GM13976 (cell line): ENCODE data around the gene MZF1.

ENCODE experiments used
- DNase-seq: peaks from one replicate; pipeline ENCODE4 v3.0.0; 2012; ENCODE audit warnings: low spot score
- CTCF ChIP-seq: IDR thresholded peaks from 2 replicates; pipeline ENCODE4 v1.5.1; 2012; ENCODE audit warnings: borderline replicate concordance, mild to moderate bottlenecking; ENCODE audit not compliant: insufficient read depth; ENCODE audit errors: extremely low read depth, missing control alignments, control extremely low read depth
- in situ Hi-C: fragments of 300-500 bp; cut with MboI; formaldehyde crosslinking; loops from one replicate; pipeline ENCODE4 v1.12.0; 2022; ENCODE audit warnings: low sequenced_read_pairs, mixed read lengths, inconsistent platforms; ENCODE audit not compliant: unreplicated experiment

MZF1 gene

GRCh38 chr19:58557221-58558065 lies 15.7 kb downstream of the MZF1 start:
- in situ Hi-C loops, result no loop called here
- no peak for TF ChIP-seq CTCF
- DNase-seq, result no peak

DNA sequence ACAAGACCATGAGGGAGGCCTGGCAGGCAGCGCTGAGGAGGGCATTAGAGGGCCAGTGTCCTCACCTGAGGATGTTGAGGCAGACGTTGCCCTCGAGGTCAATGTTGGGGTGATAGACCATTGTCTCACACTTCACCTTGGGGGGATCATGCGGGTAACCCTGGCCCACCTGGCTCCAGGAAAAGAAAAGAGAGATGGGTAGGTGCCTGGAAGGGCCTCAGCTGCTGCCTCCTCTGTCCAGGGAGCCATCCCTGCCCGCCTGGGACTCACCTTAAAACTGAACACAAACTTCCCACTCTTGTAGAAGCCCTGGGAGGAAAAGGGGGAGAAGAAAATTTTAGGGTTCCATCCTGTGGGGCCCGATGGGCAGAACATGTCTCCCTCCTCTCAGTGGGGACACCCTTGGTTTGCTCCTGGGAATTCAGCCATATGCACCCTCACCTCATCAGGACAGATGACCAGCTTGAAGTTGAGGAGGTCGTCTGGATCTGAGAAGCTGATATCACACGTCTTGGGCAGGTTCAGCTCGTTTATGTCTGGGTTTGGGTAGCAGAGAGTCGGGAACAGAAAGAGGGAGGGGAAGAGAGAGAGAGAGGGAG lies 16.4 kb downstream of the MZF1 start:
- no peak for TF ChIP-seq CTCF
- DNase-seq, result no peak
- in situ Hi-C loops, result no loop called here

- no peak for DNase-seq
- in situ Hi-C loops, result no loop called here
- TF ChIP-seq CTCF, result no peak
These were observed 17.1 kb downstream of the MZF1 start for GRCh38 chr19:58555920-58556621.

- no peak for TF ChIP-seq CTCF
- in situ Hi-C loops, result no loop called here
- no peak for DNase-seq
These were observed 17.7 kb downstream of the MZF1 start for GRCh38 chr19:58555369-58555885.

- DNase-seq, result peak; percentile 96
- no peak for TF ChIP-seq CTCF
- in situ Hi-C loops, result no loop called here
These were observed 18.4 kb downstream of the MZF1 start, which contains the start of gene CHMP2A for GRCh38 chr19:58554494-58555368. Gene CHMP2A, minus strand, starts transcription at chr19:58555105. Its CDS starts 893 bp downstream, at chr19:58554212.
